K562 (cell line): ENCODE measurements around the gene LBHD1. TPM values are rescaled to one million over a fixed set of nuclear protein-coding genes. Genes with fewer than 3 reads are reported as not detected.
A peak's percentile ranks its signal among the peaks of the same experiment; 100 is the strongest.

Source experiments
- ATAC-seq: fragments of 200-7000 bp; cut with Tn5 transposase; 3 replicates; pipeline ENCODE4 v1.9.1; 2020; ENCODE audit warnings: moderate library complexity
- BruUV-seq: library from RNA; stranded (reverse); fragments of 400-500 nt; replicated peaks from 2 replicates; lab custom pipeline; 2021; lab: Mats Ljungman, UMichigan
- CTCF ChIA-PET: fragments of 300-600 bp; formaldehyde crosslinking; extraction: SDS; loops from one replicate; lab custom pipeline; 2021; ENCODE audit warnings: low intra/inter-chr PET ratio; lab: Yijun Ruan, JAX
- POLR2A ChIA-PET: fragments of 300-600, 350-650 bp; sonication (Branson Sonifier 250); formaldehyde crosslinking; extraction: SDS; loops from one replicate; lab custom pipeline; 2021; ENCODE audit warnings: antibody characterized with exemption, inconsistent platforms; lab: Yijun Ruan, JAX
- DNase-seq, 4 experiments: peaks; one replicate each; pipeline versions ENCODE4 v3.0.0 to v3.0.0-alpha.2; 2011 to 2018; ENCODE audit warnings: low spot score in 3 of 4, mixed read lengths in 3 of 4; ENCODE audit errors: extremely low read depth in 1 of 4
- FAIRE-seq: peaks from 2 replicates; lab custom pipeline; 2011; peaks lifted over from hg19 to GRCh38; lab: Jason Lieb, UNC
- H2AFZ ChIP-seq: 2 replicates; pipeline ENCODE4 v1.6.0; 2011; ENCODE audit warnings: low read depth, low read length, control low read depth, inconsistent platforms
- H3K27ac ChIP-seq: fragments of 200-600 bp; 3 replicates; pipeline ENCODE4 v1.8.0; 2011; ENCODE audit warnings: low read depth, mild to moderate bottlenecking, control low read depth, inconsistent platforms, low read length, moderate library complexity, mixed read lengths; ENCODE audit errors: extremely low read depth
- H3K27me3 ChIP-seq, 2 experiments: fragments of 300-600 bp in 1 of 2; 2 replicates in 1 of 2; 3 replicates in 1 of 2; pipeline versions ENCODE4 v1.6.0 to v1.8.0; 2011; ENCODE audit warnings: inconsistent platforms in 2 of 2, low read length in 2 of 2, mild to moderate bottlenecking in 1 of 2, mixed read lengths in 1 of 2, moderate library complexity in 1 of 2; ENCODE audit not compliant: control insufficient read depth in 2 of 2, insufficient read depth in 2 of 2
- H3K36me3 ChIP-seq: fragments of 300-600 bp; 3 replicates; pipeline ENCODE4 v1.8.0; 2011; ENCODE audit warnings: mild to moderate bottlenecking, low read length, inconsistent platforms; ENCODE audit not compliant: control insufficient read depth, insufficient read depth
- H3K4me1 ChIP-seq, 2 experiments: fragments of 200-600 bp in 1 of 2; replicated peaks in 1 of 2; 2 replicates in 1 of 2; 3 replicates in 1 of 2; pipeline versions ENCODE4 v1.5.1 to v1.8.0; 2011; ENCODE audit warnings: inconsistent platforms in 2 of 2, low read length in 2 of 2, mild to moderate bottlenecking in 1 of 2, mixed read lengths in 1 of 2, moderate library complexity in 1 of 2; ENCODE audit not compliant: control insufficient read depth in 2 of 2, insufficient read depth in 2 of 2
- H3K4me2 ChIP-seq: 2 replicates; pipeline ENCODE4 v1.6.1; 2011; ENCODE audit warnings: low read length, control low read depth, inconsistent platforms, mixed read lengths; ENCODE audit not compliant: insufficient read depth
- H3K4me3 ChIP-seq: fragments of 200-600 bp; sonication (generic), shearing (Covaris generic); 2 replicates; pipeline ENCODE4 v1.5.1; 2016; ENCODE audit warnings: control low read depth, inconsistent platforms
- H3K79me2 ChIP-seq: fragments of 200-600 bp; 3 replicates; pipeline ENCODE4 v1.8.0; 2011; ENCODE audit warnings: low read length, inconsistent platforms; ENCODE audit not compliant: control insufficient read depth, insufficient read depth
- H3K9ac ChIP-seq, 2 experiments: 2 replicates each; pipeline versions ENCODE4 v1.6.0 to v1.6.1; 2011; ENCODE audit warnings: low read depth in 2 of 2, low read length in 2 of 2, control low read depth in 1 of 2, inconsistent platforms in 1 of 2, mild to moderate bottlenecking in 1 of 2, mixed read lengths in 1 of 2; ENCODE audit not compliant: insufficient read depth in 1 of 2
- H3K9me1 ChIP-seq: one replicate; pipeline ENCODE4 v1.6.0; 2011; ENCODE audit warnings: inconsistent platforms, mild to moderate bottlenecking, low read length, moderate library complexity; ENCODE audit not compliant: control insufficient read depth, insufficient read depth
- H3K9me3 ChIP-seq: replicated peaks from 2 replicates; pipeline ENCODE4 v1.5.1; 2011; ENCODE audit warnings: low read depth, low read length, inconsistent platforms; ENCODE audit not compliant: control insufficient read depth, insufficient read depth
- H4K20me1 ChIP-seq: replicated peaks from 2 replicates; pipeline ENCODE4 v1.6.1; 2011; ENCODE audit warnings: low read length, inconsistent platforms, mixed read lengths; ENCODE audit not compliant: control insufficient read depth, insufficient read depth
- DLX4 ChIP-seq: fragments of 250-450 bp; sonication (Bioruptor Pico); IDR thresholded peaks from 2 replicates; pipeline ENCODE4 v1.6.1; 2021; ENCODE audit warnings: mild to moderate bottlenecking
- ESRRA ChIP-seq: fragments of 450-650 bp; IDR thresholded peaks from 2 replicates; pipeline ENCODE4 v1.6.1; 2014; ENCODE audit warnings: low read depth, mild to moderate bottlenecking, moderate library complexity, borderline replicate concordance
- EWSR1 ChIP-seq: fragments of 450-650 bp; IDR thresholded peaks from 2 replicates; pipeline ENCODE4 v1.6.1; 2018; ENCODE audit warnings: borderline replicate concordance, mild to moderate bottlenecking, low read depth, moderate library complexity; ENCODE audit not compliant: partially characterized antibody
- HDGF ChIP-seq: fragments of 450-650 bp; IDR thresholded peaks from 2 replicates; pipeline ENCODE4 v1.6.1; 2016
- PHF8 ChIP-seq: fragments of 200-600 bp; sonication (generic); IDR thresholded peaks from 2 replicates; pipeline ENCODE4 v1.6.1; 2012; ENCODE audit warnings: mixed run types, mild to moderate bottlenecking, inconsistent platforms, low read length, moderate library complexity, borderline replicate concordance
- POLR2H ChIP-seq: IDR thresholded peaks from 2 replicates; pipeline ENCODE4 v1.6.1; 2016; ENCODE audit warnings: missing genetic modification characterization, low read depth, mild to moderate bottlenecking, control low read depth, missing compliant biosample characterization, moderate library complexity
- RFX7 ChIP-seq: fragments of 250-450 bp; sonication (Bioruptor Pico); IDR thresholded peaks from 2 replicates; pipeline ENCODE4 v1.5.1; 2021; ENCODE audit warnings: mild to moderate bottlenecking
- TEAD1 ChIP-seq, 2 experiments: fragments of 450-650 bp in 1 of 2; sonication (generic) in 1 of 2; formaldehyde crosslinking; IDR thresholded peaks; 2 replicates each; pipeline versions ENCODE4 v1.4.0 to v1.8.0; 2020 to 2022; ENCODE audit warnings: mild to moderate bottlenecking in 2 of 2, missing genetic modification reagents in 1 of 2
- TRIM28 ChIP-seq: fragments of 450-650 bp; IDR thresholded peaks from 2 replicates; pipeline ENCODE4 v1.6.1; 2017
- ZNF311 ChIP-seq: fragments of 250-450 bp; sonication (Bioruptor Pico); IDR thresholded peaks from 2 replicates; pipeline ENCODE4 v1.4.0; 2020; ENCODE audit warnings: mild to moderate bottlenecking, moderate library complexity
- ZNF644 ChIP-seq: fragments of 200-800 bp; sonication (Bioruptor generic); IDR thresholded peaks from 2 replicates; pipeline ENCODE4 v1.6.1; 2016; ENCODE audit warnings: low read depth, missing genetic modification characterization, missing compliant biosample characterization
- ZNF655 ChIP-seq: fragments of 250-450 bp; sonication (Bioruptor Pico); IDR thresholded peaks from 2 replicates; pipeline ENCODE4 v1.5.0; 2021
- WGBS: fragments of 100-300 bp; shearing (Covaris generic); methylation state at CpG from one replicate; pipeline ENCODE4 v1.1.6; 2016; ENCODE audit warnings: low coverage, mixed read lengths; ENCODE audit not compliant: insufficient coverage; ENCODE audit errors: missing lambda C conversion rate; 5-methylcytosine and 5-hydroxymethylcytosine counted together
- in situ Hi-C: fragments of 300-500 bp; cut with MboI; formaldehyde crosslinking; loops from 4 replicates; pipeline ENCODE4 v1.15.0; 2018; ENCODE audit warnings: inconsistent platforms, mixed read lengths
- intact Hi-C: fragments of 100-400 bp; cut with micrococcal nuclease; formaldehyde crosslinking; loops from 2 replicates; pipeline ENCODE4 v1.14.2; 2022
- polyA plus RNA-seq, 8 experiments: library from polyadenylated mRNA; depleted of rRNA in 4 of 8; stranded (reverse) in 5 of 8; unstranded in 3 of 8; fragments of >200 nt; fragmentation: Nextera tagmentation in 2 of 8; fragmentation: Illumina TruSeq in 1 of 8; extraction: Ambion mirVana in 2 of 8; extraction: Trizol in 1 of 8; gene quantifications; 2 replicates each; pipeline versions ENCODE4 v1.2.1 to v1.2.3, GENCODE V29; 2011 to 2014; ENCODE audit warnings: inconsistent platforms in 1 of 8, missing spikeins in 1 of 8
- total RNA-seq, 7 experiments: library from RNA; depleted of rRNA in 6 of 7; stranded (reverse); fragments of >200 nt in 6 of 7; fragmentation: Illumina TruSeq in 2 of 7; extraction: Trizol in 2 of 7; gene quantifications; 2 replicates each; pipeline versions ENCODE4 v1.2.1 to v1.2.3, GENCODE V29; 2011 to 2021; ENCODE audit warnings: low replicate concordance in 1 of 7
- TF ChIP-seq, protein P1 (sequence below): fragments of 200-800 bp; sonication (Bioruptor generic); IDR thresholded peaks from 2 replicates; pipeline ENCODE4 v1.6.1; 2016; ENCODE audit warnings: missing genetic modification characterization, missing compliant biosample characterization
- TF ChIP-seq, protein P2 (sequence below): sonication (generic); IDR thresholded peaks from 2 replicates; pipeline ENCODE4 v1.6.1; 2016

LBHD1 gene
- total and polyA plus RNA-seq, 9 of the 15 experiments (the other 6 are each of a cell fraction or from before 2014, with no cell fraction given), result 2.6 to 28.0 (median 12.5) TPM

DNA sequence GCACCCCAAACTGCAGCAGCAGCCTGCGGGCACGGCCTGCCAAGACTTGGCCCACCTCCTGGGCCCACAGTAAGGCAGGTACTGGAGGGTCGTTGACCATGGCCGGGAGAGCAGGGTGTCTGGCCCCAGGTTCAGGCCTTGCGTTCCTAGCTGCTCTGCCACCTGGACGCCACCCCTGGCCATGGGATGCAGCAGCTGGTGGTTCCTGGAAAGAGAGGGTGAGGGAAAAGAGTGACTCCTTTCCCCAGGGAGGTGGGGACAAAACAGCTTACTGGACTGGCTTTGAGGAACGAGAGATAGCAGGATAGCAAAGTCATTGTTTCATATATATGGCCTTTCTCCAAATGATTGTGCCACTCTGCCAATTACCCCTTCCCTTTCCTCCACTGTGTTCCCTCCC lies 33.3 kb upstream of the LBHD1 start:
- no peak for ATAC-seq
- Histone ChIP-seq H3K9ac (peak overlapping the region; percentile 76 to 93), H3K27me3 (no peaks in the 10 kb centered on the region), H3K9me3 (no peaks in the 10 kb centered on the region), H3K36me3 (peaks cover 63% of the 10 kb centered on the region), H3K27ac (peak overlapping the region; percentile 82), H2AFZ (peak overlapping the region; percentile 87; the same call in 1 of the 2 replicates), H3K4me1 (peaks cover 29 to 42% of the 10 kb centered on the region in 2 experiments), H3K4me2 (peak overlapping the region; percentile 97), H4K20me1 (peaks cover 3% of the 10 kb centered on the region; the same call in 1 of the 2 replicates), H3K9me1 (peaks cover 2% of the 10 kb centered on the region), H3K4me3 (peak overlapping the region; percentile 72), H3K79me2 (peaks cover 14% of the 10 kb centered on the region)
- ChIA-PET CTCF (no interaction called here), POLR2A (interaction anchor here (0.7 to 4.1 kb wide), 15 partner anchors 9 to 150 kb away, joined by 3 to 31 read pairs (median 5); partner anchors contain the start of genes C11orf98, CSKMT, GANAB and HNRNPUL2)
- no peak for FAIRE-seq
- DNase-seq, result peak in 2 of 4 experiments; percentile 53 to 55
- WGBS, result 54% methylated on average over 7 of the region's 7 CpGs
- in situ Hi-C loops (no loop called here), intact Hi-C loops (loop anchor here (5.0 kb wide), 1 partner anchor 308 kb away; no protein-coding TSS in a partner anchor)
- no TSS peak for BruUV-seq
- TF ChIP-seq HDGF, result no peak
- TF ChIP-seq, protein P1, sequence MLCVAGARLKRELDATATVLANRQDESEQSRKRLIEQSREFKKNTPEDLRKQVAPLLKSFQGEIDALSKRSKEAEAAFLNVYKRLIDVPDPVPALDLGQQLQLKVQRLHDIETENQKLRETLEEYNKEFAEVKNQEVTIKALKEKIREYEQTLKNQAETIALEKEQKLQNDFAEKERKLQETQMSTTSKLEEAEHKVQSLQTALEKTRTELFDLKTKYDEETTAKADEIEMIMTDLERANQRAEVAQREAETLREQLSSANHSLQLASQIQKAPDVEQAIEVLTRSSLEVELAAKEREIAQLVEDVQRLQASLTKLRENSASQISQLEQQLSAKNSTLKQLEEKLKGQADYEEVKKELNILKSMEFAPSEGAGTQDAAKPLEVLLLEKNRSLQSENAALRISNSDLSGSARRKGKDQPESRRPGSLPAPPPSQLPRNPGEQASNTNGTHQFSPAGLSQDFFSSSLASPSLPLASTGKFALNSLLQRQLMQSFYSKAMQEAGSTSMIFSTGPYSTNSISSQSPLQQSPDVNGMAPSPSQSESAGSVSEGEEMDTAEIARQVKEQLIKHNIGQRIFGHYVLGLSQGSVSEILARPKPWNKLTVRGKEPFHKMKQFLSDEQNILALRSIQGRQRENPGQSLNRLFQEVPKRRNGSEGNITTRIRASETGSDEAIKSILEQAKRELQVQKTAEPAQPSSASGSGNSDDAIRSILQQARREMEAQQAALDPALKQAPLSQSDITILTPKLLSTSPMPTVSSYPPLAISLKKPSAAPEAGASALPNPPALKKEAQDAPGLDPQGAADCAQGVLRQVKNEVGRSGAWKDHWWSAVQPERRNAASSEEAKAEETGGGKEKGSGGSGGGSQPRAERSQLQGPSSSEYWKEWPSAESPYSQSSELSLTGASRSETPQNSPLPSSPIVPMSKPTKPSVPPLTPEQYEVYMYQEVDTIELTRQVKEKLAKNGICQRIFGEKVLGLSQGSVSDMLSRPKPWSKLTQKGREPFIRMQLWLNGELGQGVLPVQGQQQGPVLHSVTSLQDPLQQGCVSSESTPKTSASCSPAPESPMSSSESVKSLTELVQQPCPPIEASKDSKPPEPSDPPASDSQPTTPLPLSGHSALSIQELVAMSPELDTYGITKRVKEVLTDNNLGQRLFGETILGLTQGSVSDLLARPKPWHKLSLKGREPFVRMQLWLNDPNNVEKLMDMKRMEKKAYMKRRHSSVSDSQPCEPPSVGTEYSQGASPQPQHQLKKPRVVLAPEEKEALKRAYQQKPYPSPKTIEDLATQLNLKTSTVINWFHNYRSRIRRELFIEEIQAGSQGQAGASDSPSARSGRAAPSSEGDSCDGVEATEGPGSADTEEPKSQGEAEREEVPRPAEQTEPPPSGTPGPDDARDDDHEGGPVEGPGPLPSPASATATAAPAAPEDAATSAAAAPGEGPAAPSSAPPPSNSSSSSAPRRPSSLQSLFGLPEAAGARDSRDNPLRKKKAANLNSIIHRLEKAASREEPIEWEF (CRISPR knock-in tag), result no peak
- peak in 1 of 2 experiments; percentile 67; a peak in 1 of 4 replicates for TF ChIP-seq TEAD1 (CRISPR knock-in tag; IDR thresholded peaks at IDR 0.05)
- TF ChIP-seq, protein P2, sequence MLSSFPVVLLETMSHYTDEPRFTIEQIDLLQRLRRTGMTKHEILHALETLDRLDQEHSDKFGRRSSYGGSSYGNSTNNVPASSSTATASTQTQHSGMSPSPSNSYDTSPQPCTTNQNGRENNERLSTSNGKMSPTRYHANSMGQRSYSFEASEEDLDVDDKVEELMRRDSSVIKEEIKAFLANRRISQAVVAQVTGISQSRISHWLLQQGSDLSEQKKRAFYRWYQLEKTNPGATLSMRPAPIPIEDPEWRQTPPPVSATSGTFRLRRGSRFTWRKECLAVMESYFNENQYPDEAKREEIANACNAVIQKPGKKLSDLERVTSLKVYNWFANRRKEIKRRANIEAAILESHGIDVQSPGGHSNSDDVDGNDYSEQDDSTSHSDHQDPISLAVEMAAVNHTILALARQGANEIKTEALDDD, result no peak
- TF ChIP-seq POLR2H (tag), result no peak
- TF ChIP-seq EWSR1, result no peak
- TF ChIP-seq DLX4 (CRISPR knock-in tag), result no peak
- no peak for TF ChIP-seq ZNF311 (CRISPR knock-in tag)
- TF ChIP-seq ZNF644 (tag), result no peak
- no peak for TF ChIP-seq ESRRA
- no peak for TF ChIP-seq RFX7 (CRISPR knock-in tag)
- TF ChIP-seq TRIM28, result no peak
- no peak for TF ChIP-seq PHF8
- TF ChIP-seq ZNF655 (CRISPR knock-in tag), result no peak
